Astrocyte (in vitro differentiated cells and primary cell): ENCODE results near the gene ARHGAP6. TPM values are rescaled to one million over a fixed set of nuclear protein-coding genes. Genes with fewer than 3 reads are reported as not detected.
A peak's percentile ranks its signal among the peaks of the same experiment; 100 is the strongest.

Experiments
- DNase-seq: peaks from one replicate; pipeline ENCODE4 v3.0.0-alpha.2; 2010; ENCODE audit warnings: low read depth
- FAIRE-seq: peaks from 2 replicates; lab custom pipeline; 2011; peaks lifted over from hg19 to GRCh38; lab: Jason Lieb, UNC
- H2AFZ ChIP-seq: 2 replicates; pipeline ENCODE4 v1.6.0; 2012; ENCODE audit warnings: low read depth, low read length, inconsistent platforms
- H3K27ac ChIP-seq: 2 replicates; pipeline ENCODE4 v1.5.1; 2011; ENCODE audit warnings: low read depth, low read length, inconsistent platforms
- H3K27me3 ChIP-seq: 2 replicates; pipeline ENCODE4 v1.6.0; 2011; ENCODE audit warnings: low read length, inconsistent platforms; ENCODE audit not compliant: insufficient read depth
- H3K36me3 ChIP-seq: 2 replicates; pipeline ENCODE4 v1.5.1; 2011; ENCODE audit warnings: low read length, inconsistent platforms; ENCODE audit not compliant: insufficient read depth
- H3K4me1 ChIP-seq: 2 replicates; pipeline ENCODE4 v1.5.1; 2011; ENCODE audit warnings: low read length, inconsistent platforms; ENCODE audit not compliant: insufficient read depth
- H3K4me2 ChIP-seq: 2 replicates; pipeline ENCODE4 v1.6.0; 2012; ENCODE audit warnings: low read length, inconsistent platforms
- H3K4me3 ChIP-seq: 2 replicates; pipeline ENCODE4 v1.5.1; 2011; ENCODE audit warnings: low read depth, mild to moderate bottlenecking, low read length, inconsistent platforms; ENCODE audit not compliant: insufficient read depth
- H3K79me2 ChIP-seq: 2 replicates; pipeline ENCODE4 v1.6.0; 2012; ENCODE audit warnings: mild to moderate bottlenecking, low read length, inconsistent platforms; ENCODE audit not compliant: insufficient read depth
- H3K9ac ChIP-seq: 2 replicates; pipeline ENCODE4 v1.6.0; 2012; ENCODE audit warnings: mild to moderate bottlenecking, low read length, inconsistent platforms
- H3K9me3 ChIP-seq: 2 replicates; pipeline ENCODE4 v1.5.1; 2012; ENCODE audit warnings: low read depth, mild to moderate bottlenecking, low read length, inconsistent platforms; ENCODE audit not compliant: insufficient read depth
- H4K20me1 ChIP-seq: 2 replicates; pipeline ENCODE4 v1.6.0; 2012; ENCODE audit warnings: low read length, inconsistent platforms; ENCODE audit not compliant: insufficient read depth
- H3K27ac Mint-ChIP-seq: one replicate; pipeline ENCODE4 v1.8.0; 2021; ENCODE audit warnings: mild to moderate bottlenecking, mixed read lengths; ENCODE audit not compliant: unreplicated experiment
- H3K27me3 Mint-ChIP-seq: one replicate; pipeline ENCODE4 v1.8.0; 2021; ENCODE audit warnings: low read depth, mixed read lengths; ENCODE audit not compliant: unreplicated experiment
- H3K36me3 Mint-ChIP-seq: one replicate; pipeline ENCODE4 v1.8.0; 2021; ENCODE audit warnings: low read depth, mixed read lengths; ENCODE audit not compliant: unreplicated experiment
- H3K4me1 Mint-ChIP-seq: one replicate; pipeline ENCODE4 v1.8.0; 2021; ENCODE audit warnings: low read depth, mixed read lengths; ENCODE audit not compliant: unreplicated experiment
- H3K4me3 Mint-ChIP-seq: one replicate; pipeline ENCODE4 v1.8.0; 2021; ENCODE audit warnings: mild to moderate bottlenecking, moderate library complexity, mixed read lengths; ENCODE audit not compliant: unreplicated experiment
- H3K9me3 Mint-ChIP-seq: one replicate; pipeline ENCODE4 v1.8.0; 2021; ENCODE audit warnings: mild to moderate bottlenecking, mixed read lengths; ENCODE audit not compliant: unreplicated experiment
- EZH2 ChIP-seq: IDR thresholded peaks from 2 replicates; pipeline ENCODE4 v1.6.1; 2012; ENCODE audit warnings: mild to moderate bottlenecking, low read length, inconsistent platforms; ENCODE audit not compliant: insufficient read depth
- total RNA-seq: library from RNA; stranded (reverse); gene quantifications from 2 replicates; pipeline ENCODE4 v1.2.1, GENCODE V29; 2021
- TF ChIP-seq, protein P1 (sequence below): IDR thresholded peaks from 2 replicates; pipeline ENCODE4 v1.5.1; 2011; ENCODE audit warnings: low read depth, mild to moderate bottlenecking, inconsistent platforms, low read length, moderate library complexity; ENCODE audit not compliant: insufficient read depth

ARHGAP6 gene
- total RNA-seq, 1 donor from 2014 or later: 0.30 TPM

DNA sequence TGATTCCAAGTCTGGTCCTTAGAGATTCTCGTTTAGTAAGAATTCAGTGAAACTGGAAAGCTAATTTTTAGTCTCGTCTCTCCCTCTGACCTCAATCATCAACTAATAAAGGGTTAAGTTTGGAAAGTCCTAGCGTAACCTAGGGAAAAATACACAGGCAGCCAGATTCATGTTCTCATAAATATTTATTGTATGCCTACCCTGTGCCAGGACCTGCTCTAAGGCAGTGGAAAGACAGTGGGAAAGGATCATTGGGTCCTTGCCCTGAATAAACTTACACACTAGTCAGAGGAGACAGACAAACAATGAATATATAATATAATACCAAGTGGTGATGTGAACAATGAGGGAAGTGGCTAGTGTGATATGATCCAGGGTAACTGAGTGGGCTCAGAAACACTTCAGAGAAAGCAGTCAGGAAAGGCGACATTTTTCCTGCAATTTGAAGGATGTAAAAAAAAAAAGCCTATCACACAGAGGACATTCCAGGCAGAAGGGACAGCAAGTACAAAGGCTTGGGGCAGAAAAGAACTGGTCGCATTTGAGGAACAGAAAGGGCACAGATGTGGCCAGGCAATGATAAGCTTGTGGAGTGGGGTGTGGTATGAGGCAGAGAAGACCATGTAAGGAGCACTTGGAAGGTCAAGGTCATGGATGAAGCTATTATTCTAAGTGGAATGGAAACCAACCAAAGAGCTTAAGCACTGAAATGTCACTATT is 243.8 kb downstream of the ARHGAP6 start:
- no peak overlapping the region for H3K4me3 ChIP-seq
- no peaks in the 10 kb centered on the region for H3K9me3 ChIP-seq
- TF ChIP-seq, protein P1, sequence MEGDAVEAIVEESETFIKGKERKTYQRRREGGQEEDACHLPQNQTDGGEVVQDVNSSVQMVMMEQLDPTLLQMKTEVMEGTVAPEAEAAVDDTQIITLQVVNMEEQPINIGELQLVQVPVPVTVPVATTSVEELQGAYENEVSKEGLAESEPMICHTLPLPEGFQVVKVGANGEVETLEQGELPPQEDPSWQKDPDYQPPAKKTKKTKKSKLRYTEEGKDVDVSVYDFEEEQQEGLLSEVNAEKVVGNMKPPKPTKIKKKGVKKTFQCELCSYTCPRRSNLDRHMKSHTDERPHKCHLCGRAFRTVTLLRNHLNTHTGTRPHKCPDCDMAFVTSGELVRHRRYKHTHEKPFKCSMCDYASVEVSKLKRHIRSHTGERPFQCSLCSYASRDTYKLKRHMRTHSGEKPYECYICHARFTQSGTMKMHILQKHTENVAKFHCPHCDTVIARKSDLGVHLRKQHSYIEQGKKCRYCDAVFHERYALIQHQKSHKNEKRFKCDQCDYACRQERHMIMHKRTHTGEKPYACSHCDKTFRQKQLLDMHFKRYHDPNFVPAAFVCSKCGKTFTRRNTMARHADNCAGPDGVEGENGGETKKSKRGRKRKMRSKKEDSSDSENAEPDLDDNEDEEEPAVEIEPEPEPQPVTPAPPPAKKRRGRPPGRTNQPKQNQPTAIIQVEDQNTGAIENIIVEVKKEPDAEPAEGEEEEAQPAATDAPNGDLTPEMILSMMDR: no peak
- TF ChIP-seq EZH2: no peak
- H3K4me1 Mint-ChIP-seq: peaks cover 4% of the 10 kb centered on the region
- no peak overlapping the region for H3K4me3 Mint-ChIP-seq
- no peaks in the 10 kb centered on the region for H3K9me3 Mint-ChIP-seq
- FAIRE-seq (peak; percentile 96), DNase-seq (no peak)
- H4K20me1 ChIP-seq: no peaks in the 10 kb centered on the region
- H2AFZ ChIP-seq: no peak overlapping the region
- no peak overlapping the region for H3K27ac Mint-ChIP-seq
- no peaks in the 10 kb centered on the region for H3K36me3 Mint-ChIP-seq
- no peak overlapping the region for H3K9ac ChIP-seq
- no peaks in the 10 kb centered on the region for H3K27me3 ChIP-seq
- H3K27me3 Mint-ChIP-seq: peaks cover 6% of the 10 kb centered on the region
- no peaks in the 10 kb centered on the region for H3K36me3 ChIP-seq
- H3K79me2 ChIP-seq: no peaks in the 10 kb centered on the region
- H3K4me2 ChIP-seq: no peak overlapping the region
- H3K4me1 ChIP-seq: no peaks in the 10 kb centered on the region
- no peak overlapping the region for H3K27ac ChIP-seq

DNA sequence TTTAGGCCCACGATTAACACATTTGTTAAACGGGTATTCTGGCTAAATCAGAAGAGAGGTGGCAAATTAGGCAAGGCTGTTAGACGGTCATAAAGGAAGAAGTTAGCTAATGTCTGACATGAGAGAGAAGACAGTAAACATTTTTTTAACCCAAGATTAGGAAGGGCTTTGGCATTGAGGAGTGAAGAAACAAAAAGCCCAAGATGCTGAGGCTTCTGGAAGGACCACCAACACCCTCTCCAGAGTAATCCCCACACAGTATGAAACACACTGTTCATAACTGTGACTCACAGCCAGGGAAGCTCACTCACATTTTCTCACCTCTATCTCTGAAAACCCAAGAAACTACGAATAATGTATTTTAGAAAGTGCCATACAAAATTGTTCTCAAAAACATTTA is 244.9 kb downstream of the ARHGAP6 start:
- TF ChIP-seq, protein P1: no peak
- TF ChIP-seq EZH2: no peak
- Mint-ChIP-seq H3K36me3 (no peaks in the 10 kb centered on the region), H3K27ac (no peak overlapping the region), H3K4me3 (no peak overlapping the region), H3K4me1 (peaks cover 4% of the 10 kb centered on the region), H3K27me3 (no peaks in the 10 kb centered on the region), H3K9me3 (no peaks in the 10 kb centered on the region)
- Histone ChIP-seq H3K9me3 (no peaks in the 10 kb centered on the region), H3K27ac (no peak overlapping the region), H3K4me3 (no peak overlapping the region), H3K27me3 (no peaks in the 10 kb centered on the region), H3K9ac (no peak overlapping the region), H3K79me2 (no peaks in the 10 kb centered on the region), H3K36me3 (no peaks in the 10 kb centered on the region), H2AFZ (no peak overlapping the region), H3K4me2 (no peak overlapping the region), H3K4me1 (no peaks in the 10 kb centered on the region), H4K20me1 (no peaks in the 10 kb centered on the region)
- DNase-seq: no peak
- peak; percentile 63 for FAIRE-seq

DNA sequence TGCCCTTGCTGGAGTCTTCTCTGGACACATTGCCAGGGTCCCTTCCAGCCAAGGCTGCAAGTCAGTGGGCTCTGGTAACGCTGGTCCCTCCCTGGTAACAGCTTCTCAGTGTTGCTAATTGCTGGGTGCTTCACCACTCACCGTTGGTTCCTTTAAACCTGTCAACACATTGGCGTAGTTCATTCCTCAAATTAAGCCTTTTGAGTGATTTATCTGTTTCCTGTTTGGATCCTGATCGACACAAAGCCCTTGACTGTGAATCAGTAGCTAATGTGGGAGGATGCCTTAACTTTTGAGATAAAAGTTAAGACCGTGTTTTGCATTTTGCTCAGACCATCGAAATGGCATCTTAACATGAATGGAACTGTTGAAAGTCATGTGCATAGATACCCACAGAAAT is 246.6 kb downstream of the ARHGAP6 start:
- H3K9ac ChIP-seq: no peak overlapping the region
- H2AFZ ChIP-seq: no peak overlapping the region
- H3K9me3 Mint-ChIP-seq: no peaks in the 10 kb centered on the region
- no peaks in the 10 kb centered on the region for H3K27me3 ChIP-seq
- H3K4me2 ChIP-seq: no peak overlapping the region
- no peaks in the 10 kb centered on the region for H4K20me1 ChIP-seq
- TF ChIP-seq, protein P1: no peak
- no peak for TF ChIP-seq EZH2
- no peak overlapping the region for H3K27ac ChIP-seq
- H3K9me3 ChIP-seq: no peaks in the 10 kb centered on the region
- no peaks in the 10 kb centered on the region for H3K4me1 ChIP-seq
- no peak for DNase-seq
- H3K4me3 Mint-ChIP-seq: no peak overlapping the region
- peaks cover 4% of the 10 kb centered on the region for H3K4me1 Mint-ChIP-seq
- no peaks in the 10 kb centered on the region for H3K79me2 ChIP-seq
- no peaks in the 10 kb centered on the region for H3K36me3 ChIP-seq
- FAIRE-seq: no peak
- no peak overlapping the region for H3K4me3 ChIP-seq
- H3K27ac Mint-ChIP-seq: no peak overlapping the region
- no peaks in the 10 kb centered on the region for H3K36me3 Mint-ChIP-seq
- no peaks in the 10 kb centered on the region for H3K27me3 Mint-ChIP-seq
